Fibroblast of skin of left quadriceps (primary cell): ENCODE measurements around the gene KNTC1.
"Not testable (repeated sequence)": the region's sequence is repeated elsewhere in the genome, so short reads cannot be mapped to it uniquely, and the experiment has no call there.

ENCODE experiments used
- DNase-seq, 2 experiments: peaks; one replicate each; pipeline ENCODE4 v3.0.0-alpha.2; 2013; ENCODE audit warnings: low read depth in 2 of 2

The KNTC1 gene

GRCh38 chr12:122653291-122653690 lies 126.2 kb downstream of the KNTC1 start:
- not testable (repeated sequence) for DNase-seq

DNA sequence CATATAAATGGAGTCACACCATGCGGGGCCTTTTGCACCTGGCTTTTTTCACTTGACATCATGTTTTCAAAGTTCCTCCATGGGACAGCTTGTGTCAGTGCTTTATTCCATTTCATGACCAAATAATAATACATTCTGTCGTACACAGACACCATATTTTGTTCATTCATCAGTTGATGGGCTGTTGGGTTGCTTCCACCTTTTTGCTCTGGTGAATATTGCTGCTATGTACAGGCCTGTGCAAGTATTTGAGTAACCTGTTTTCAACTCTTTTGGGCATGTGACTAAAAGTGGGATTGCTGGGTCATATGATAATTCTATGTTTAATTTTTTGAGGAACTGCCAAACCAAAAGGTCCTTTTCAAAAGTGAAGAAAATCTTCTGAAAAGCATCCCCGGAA lies 129.2 kb downstream of the KNTC1 start:
- DNase-seq: no peak

GRCh38 chr12:122659579-122659978 lies 132.5 kb downstream of the KNTC1 start:
- no peak for DNase-seq

DNA sequence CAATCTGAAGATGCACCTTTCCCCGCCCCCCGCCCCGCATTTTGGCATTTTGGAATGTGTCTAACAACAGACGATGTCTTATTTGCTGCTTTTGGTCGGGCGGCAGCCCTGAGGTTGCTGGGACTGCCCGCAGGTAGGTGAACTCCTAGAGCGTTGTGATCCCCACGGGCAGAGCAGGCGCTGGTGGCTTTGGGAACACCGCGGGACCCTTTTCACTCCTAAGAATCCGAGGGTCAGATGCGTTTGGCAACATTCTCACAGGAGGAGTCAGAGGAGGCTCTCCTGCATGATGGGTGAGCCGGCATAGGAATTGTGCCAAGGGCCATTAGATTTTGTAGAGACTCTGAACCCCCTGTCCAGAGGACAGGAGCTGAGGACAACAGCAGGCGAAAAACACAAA lies 134.2 kb downstream of the KNTC1 start:
- no peak for DNase-seq

GRCh38 chr12:122661938-122662337 lies 134.9 kb downstream of the KNTC1 start:
- no peak for DNase-seq

GRCh38 chr12:122665349-122665748 lies 138.3 kb downstream of the KNTC1 start:
- no peak for DNase-seq

DNA sequence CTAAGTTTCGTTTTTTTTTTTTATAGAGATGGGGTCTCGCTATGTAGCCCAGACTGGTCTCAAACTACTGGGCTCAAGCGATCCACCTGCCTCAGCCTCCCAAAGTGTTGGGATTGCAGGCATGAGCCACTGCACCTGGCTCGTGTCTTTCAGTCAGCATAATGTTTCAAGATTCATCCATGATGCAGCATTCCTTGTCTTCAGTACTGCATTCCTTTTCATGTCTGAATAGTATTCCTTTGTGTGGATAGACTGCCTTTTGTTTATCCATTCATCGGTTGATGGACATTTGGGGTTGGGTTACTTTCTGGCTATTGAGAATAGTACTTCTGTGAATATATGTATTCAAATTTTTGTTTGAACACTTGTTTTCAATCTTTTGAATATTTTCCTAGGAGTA lies 138.7 kb downstream of the KNTC1 start:
- no peak for DNase-seq

DNA sequence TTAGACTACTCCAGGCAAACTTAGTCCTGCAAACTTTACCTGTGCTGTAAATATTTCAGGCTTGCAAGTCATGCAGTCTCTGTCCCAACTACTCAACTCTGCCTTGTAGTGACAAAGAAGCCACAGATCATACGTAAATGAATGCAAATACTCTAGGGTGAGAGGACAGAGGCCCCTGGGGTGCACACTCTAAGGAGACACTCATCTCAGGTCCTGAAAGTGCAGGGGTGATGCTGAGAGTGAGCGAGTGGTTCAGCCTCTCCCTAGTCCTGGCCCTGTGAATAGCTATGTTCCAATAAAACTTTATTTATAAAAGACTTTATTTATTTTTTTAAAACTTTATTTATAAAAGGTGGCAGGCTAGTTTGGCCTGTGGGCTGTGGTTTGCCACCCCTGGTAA lies 141.2 kb downstream of the KNTC1 start:
- DNase-seq: no peak

- no peak for DNase-seq
Measured at GRCh38 chr12:122669397-122670070, 142.5 kb downstream of the KNTC1 start.

DNA sequence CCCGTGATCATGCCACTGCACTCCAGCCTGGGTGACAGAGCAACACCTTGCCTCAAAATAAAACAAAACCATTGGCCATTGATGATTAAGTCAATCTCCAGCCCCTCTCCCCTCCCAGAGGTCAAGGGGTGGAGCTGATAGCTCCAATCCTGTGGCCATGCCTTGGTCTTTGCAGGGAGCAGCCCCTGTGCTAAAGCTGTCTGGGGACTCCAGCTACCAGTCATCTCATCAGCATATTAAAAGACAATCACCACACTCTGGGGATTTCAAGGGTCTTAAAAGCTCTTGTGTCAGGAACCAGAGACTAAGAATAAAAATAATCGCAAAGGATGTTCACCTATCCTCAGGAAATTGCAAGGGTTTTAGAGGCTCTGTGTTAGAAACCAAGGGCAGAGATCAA lies 145.5 kb downstream of the KNTC1 start:
- DNase-seq: no peak
